Natural killer cell (primary cell): ENCODE data around the gene KSR2. TPM values are rescaled to one million over a fixed set of nuclear protein-coding genes. Genes with fewer than 3 reads are reported as not detected.

ENCODE experiments used
- ATAC-seq, 3 donors: fragments of 150-1000 bp in 2 of 3; fragments of 200-7000 bp in 1 of 3; cut with Tn5 transposase; 1 replicate in 1 of 3; 2 replicates in 2 of 3; pipeline ENCODE4 v1.10.0; 2021; ENCODE audit warnings: mild to moderate bottlenecking in 2 of 3, moderate library complexity in 2 of 3
- DNase-seq, 2 donors: peaks; one replicate each; pipeline versions ENCODE4 v3.0.0 to v3.0.0-alpha.2; 2013 to 2021; ENCODE audit warnings: mixed read lengths in 1 of 2
- H3K27ac ChIP-seq: one replicate; pipeline ENCODE4 v1.5.1; 2013; ENCODE audit warnings: mild to moderate bottlenecking, low read length
- H3K27me3 ChIP-seq: one replicate; pipeline ENCODE4 v1.6.1; 2013; ENCODE audit warnings: low read length; ENCODE audit not compliant: control insufficient read depth, insufficient read depth
- H3K36me3 ChIP-seq: one replicate; pipeline ENCODE4 v1.6.1; 2013; ENCODE audit warnings: low read length; ENCODE audit not compliant: control insufficient read depth, insufficient read depth
- H3K4me1 ChIP-seq: one replicate; pipeline ENCODE4 v1.6.1; 2013; ENCODE audit warnings: low read length; ENCODE audit not compliant: control insufficient read depth, insufficient read depth
- H3K4me3 ChIP-seq: one replicate; pipeline ENCODE4 v1.5.1; 2013; ENCODE audit warnings: low read length
- H3K9me3 ChIP-seq: one replicate; pipeline ENCODE4 v1.6.1; 2013; ENCODE audit warnings: low read length; ENCODE audit not compliant: control insufficient read depth, insufficient read depth
- H3K27ac Mint-ChIP-seq, 2 donors: one replicate each; pipeline ENCODE4 v1.8.0; 2022; ENCODE audit warnings: mild to moderate bottlenecking in 2 of 2, mixed read lengths in 2 of 2, moderate library complexity in 1 of 2
- H3K27me3 Mint-ChIP-seq, 2 donors: one replicate each; pipeline ENCODE4 v1.8.0; 2022; ENCODE audit warnings: low read depth in 2 of 2, mixed read lengths in 2 of 2
- H3K36me3 Mint-ChIP-seq: one replicate; pipeline ENCODE4 v1.8.0; 2022; ENCODE audit warnings: mixed read lengths
- H3K4me1 Mint-ChIP-seq, 2 donors: one replicate each; pipeline ENCODE4 v1.8.0; 2022; ENCODE audit warnings: mixed read lengths in 2 of 2
- H3K4me3 Mint-ChIP-seq: one replicate; pipeline ENCODE4 v1.8.0; 2022; ENCODE audit warnings: mild to moderate bottlenecking, moderate library complexity, mixed read lengths
- H3K9me3 Mint-ChIP-seq, 2 donors: one replicate each; pipeline ENCODE4 v1.8.0; 2022; ENCODE audit warnings: mixed read lengths in 2 of 2
- WGBS: methylation state at CpG from one replicate; pipeline ENCODE4 v1.1.7; 2013; ENCODE audit warnings: missing lambda C conversion rate; ENCODE audit not compliant: insufficient coverage; 5-methylcytosine and 5-hydroxymethylcytosine counted together
- intact Hi-C: fragments of 100-400 bp; cut with micrococcal nuclease; formaldehyde crosslinking; loops from one replicate; pipeline ENCODE4 v1.14.2; 2022
- total RNA-seq, 4 donors: library from RNA; stranded (reverse); fragments of 120-200 nt in 1 of 4; gene quantifications; one replicate each; pipeline versions ENCODE4 v1.2.3 to v1.2.4, GENCODE V29; 2013 to 2022
- TF ChIP-seq, protein P1 (sequence below): fragments of 200-600 bp; IDR thresholded peaks from one replicate; pipeline ENCODE4 v1.8.0; 2022; ENCODE audit warnings: antibody characterized with exemption

Gene KSR2
- total RNA-seq, 3 donors from 2014 or later (not counting 1 experiment from before 2014, with no cell fraction given), result not detected

DNA sequence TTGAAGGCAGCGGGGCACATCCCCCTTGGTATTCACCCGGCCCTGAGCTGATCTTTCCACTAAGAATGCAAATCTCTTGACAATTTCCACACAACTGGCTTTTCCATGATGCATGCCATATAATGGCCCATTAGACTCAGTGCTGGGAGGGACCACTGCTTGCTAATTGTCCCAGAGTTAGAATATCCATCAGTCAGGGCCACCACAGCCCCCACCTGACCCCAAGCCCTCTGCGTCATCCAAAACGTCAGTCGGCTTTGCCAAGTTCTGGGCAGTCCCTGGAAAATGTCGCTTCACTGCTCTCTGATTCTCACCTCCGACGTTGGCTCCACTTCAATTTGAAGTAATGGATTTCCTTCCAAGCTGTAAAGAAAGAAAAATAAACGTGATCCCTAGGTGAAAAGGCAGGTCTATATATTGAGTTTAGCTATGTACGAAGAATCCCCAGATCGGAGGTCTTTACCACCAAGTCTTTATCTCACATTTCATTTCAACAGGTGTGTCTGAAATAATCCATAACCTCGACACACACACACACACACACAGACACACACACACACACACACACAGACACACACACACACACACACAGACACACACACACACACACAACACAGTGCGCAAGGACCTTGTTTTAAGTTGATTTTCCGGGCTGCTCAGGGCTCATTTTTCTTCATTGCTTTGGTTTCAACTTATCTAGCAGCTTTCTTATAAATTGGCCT, 441.9 kb downstream of the KSR2 start:
- H3K4me3 Mint-ChIP-seq, result no peak overlapping the region
- no peaks in the 10 kb centered on the region for H3K36me3 Mint-ChIP-seq
- Histone ChIP-seq H3K27ac (no peak overlapping the region), H3K27me3 (no peaks in the 10 kb centered on the region), H3K36me3 (no peaks in the 10 kb centered on the region), H3K4me3 (no peak overlapping the region), H3K9me3 (no peaks in the 10 kb centered on the region), H3K4me1 (no peaks in the 10 kb centered on the region)
- no peaks in the 10 kb centered on the region for H3K4me1 Mint-ChIP-seq
- WGBS, result 78% methylated on average over 12 of the region's 14 CpGs
- no peak overlapping the region for H3K27ac Mint-ChIP-seq
- intact Hi-C loops, result no loop called here
- DNase-seq (no peak), ATAC-seq (no peak)
- peaks cover 3 to 7% of the 10 kb centered on the region in 2 donors for H3K27me3 Mint-ChIP-seq
- TF ChIP-seq, protein P1, sequence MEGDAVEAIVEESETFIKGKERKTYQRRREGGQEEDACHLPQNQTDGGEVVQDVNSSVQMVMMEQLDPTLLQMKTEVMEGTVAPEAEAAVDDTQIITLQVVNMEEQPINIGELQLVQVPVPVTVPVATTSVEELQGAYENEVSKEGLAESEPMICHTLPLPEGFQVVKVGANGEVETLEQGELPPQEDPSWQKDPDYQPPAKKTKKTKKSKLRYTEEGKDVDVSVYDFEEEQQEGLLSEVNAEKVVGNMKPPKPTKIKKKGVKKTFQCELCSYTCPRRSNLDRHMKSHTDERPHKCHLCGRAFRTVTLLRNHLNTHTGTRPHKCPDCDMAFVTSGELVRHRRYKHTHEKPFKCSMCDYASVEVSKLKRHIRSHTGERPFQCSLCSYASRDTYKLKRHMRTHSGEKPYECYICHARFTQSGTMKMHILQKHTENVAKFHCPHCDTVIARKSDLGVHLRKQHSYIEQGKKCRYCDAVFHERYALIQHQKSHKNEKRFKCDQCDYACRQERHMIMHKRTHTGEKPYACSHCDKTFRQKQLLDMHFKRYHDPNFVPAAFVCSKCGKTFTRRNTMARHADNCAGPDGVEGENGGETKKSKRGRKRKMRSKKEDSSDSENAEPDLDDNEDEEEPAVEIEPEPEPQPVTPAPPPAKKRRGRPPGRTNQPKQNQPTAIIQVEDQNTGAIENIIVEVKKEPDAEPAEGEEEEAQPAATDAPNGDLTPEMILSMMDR, result no peak
- no peaks in the 10 kb centered on the region for H3K9me3 Mint-ChIP-seq

DNA sequence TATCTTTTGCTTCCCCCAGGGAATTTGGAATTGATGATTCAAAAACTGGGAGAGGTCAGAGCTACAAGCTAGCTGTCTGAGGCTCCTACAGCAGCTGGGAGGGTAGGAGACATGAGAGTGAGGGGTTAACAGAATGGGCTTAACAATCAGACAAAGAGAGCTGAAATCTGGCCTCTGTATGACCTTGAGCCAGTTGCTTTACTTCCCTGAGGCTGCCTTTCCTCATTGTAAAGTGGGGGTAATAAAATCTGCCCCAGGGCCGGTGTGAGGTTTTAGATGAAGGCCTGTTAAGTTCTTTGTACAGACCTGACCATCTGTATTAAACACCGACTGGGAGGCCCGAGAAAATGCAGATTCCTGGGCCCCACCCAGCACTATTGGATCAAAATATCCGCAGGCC, 443.0 kb downstream of the KSR2 start:
- no peak for DNase-seq
- Mint-ChIP-seq H3K36me3 (no peaks in the 10 kb centered on the region), H3K4me3 (no peak overlapping the region), H3K27me3 (peaks cover 3 to 5% of the 10 kb centered on the region in 2 donors), H3K9me3 (no peaks in the 10 kb centered on the region), H3K4me1 (no peaks in the 10 kb centered on the region), H3K27ac (no peak overlapping the region)
- intact Hi-C loops, result no loop called here
- no peak for ATAC-seq
- 46% methylated on average over 4 of the region's 4 CpGs for whole genome bisulfite sequencing
- H3K4me1 ChIP-seq, result no peaks in the 10 kb centered on the region
- no peaks in the 10 kb centered on the region for H3K27me3 ChIP-seq
- no peaks in the 10 kb centered on the region for H3K36me3 ChIP-seq
- no peaks in the 10 kb centered on the region for H3K9me3 ChIP-seq
- no peak overlapping the region for H3K27ac ChIP-seq
- H3K4me3 ChIP-seq, result no peak overlapping the region
- TF ChIP-seq, protein P1, result no peak

DNA sequence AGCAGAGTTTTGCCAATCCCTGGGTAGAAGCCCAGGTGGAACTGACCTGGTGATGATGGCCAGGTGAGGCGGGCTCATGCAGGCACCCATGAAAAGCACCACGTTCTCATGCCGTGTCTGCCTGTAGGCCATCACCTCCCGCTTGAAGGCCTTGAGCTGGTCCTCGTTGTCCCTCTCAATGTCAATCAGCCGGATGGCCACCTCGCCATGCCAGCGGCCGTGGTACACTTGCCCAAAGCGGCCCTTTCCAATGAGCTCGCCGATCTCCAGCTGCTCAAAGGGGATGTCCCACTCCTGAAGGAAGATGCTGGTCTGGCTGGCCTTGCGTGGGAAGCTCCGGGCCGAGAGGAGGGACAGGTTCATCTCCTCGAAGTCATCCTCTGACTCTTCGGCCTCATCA, 444.0 kb downstream of the KSR2 start:
- ATAC-seq, result no peak
- WGBS, result 89% methylated on average over 17 of the region's 17 CpGs
- intact Hi-C loops, result no loop called here

More for the DNA sequence above, 444.0 kb downstream of the KSR2 start:
- Histone ChIP-seq H3K27me3 (no peaks in the 10 kb centered on the region), H3K36me3 (no peaks in the 10 kb centered on the region), H3K4me3 (no peak overlapping the region), H3K27ac (no peak overlapping the region), H3K4me1 (no peaks in the 10 kb centered on the region), H3K9me3 (no peaks in the 10 kb centered on the region)
- TF ChIP-seq, protein P1, result no peak
- Mint-ChIP-seq H3K27ac (no peak overlapping the region), H3K9me3 (no peaks in the 10 kb centered on the region), H3K27me3 (peaks cover 0 to 3% of the 10 kb centered on the region in 2 donors), H3K36me3 (no peaks in the 10 kb centered on the region), H3K4me1 (no peaks in the 10 kb centered on the region), H3K4me3 (no peak overlapping the region)
- no peak for DNase-seq
